GM20431 (cell line): ENCODE results near the gene UNC45A.
"Not testable (repeated sequence)": the region's sequence is repeated elsewhere in the genome, so short reads cannot be mapped to it uniquely, and the experiment has no call there.

Experiments
- in situ Hi-C: fragments of 300-500 bp; cut with MseI, MboI; formaldehyde crosslinking; loops from one replicate; pipeline ENCODE4 v1.15.0; 2020; ENCODE audit warnings: low sequenced_read_pairs; ENCODE audit not compliant: unreplicated experiment

The UNC45A gene

GRCh38 chr15:90902040-90902839 is 32.8 kb upstream of the UNC45A start:
- in situ Hi-C loops, result no loop called here

- in situ Hi-C loops, result no loop called here
These were observed 32.0 kb upstream of the UNC45A start, which contains the start of gene MAN2A2 for GRCh38 chr15:90902840-90903732. MAN2A2 (plus strand) TSS chr15:90903302; CDS start chr15:90904208, 906 bp downstream.

- in situ Hi-C loops, result no loop called here
These were observed 31.1 kb upstream of the UNC45A start for GRCh38 chr15:90903733-90904536.

- in situ Hi-C loops, result no loop called here
These were observed 30.3 kb upstream of the UNC45A start for GRCh38 chr15:90904746-90905145.

- in situ Hi-C loops, result no loop called here
These were observed 29.5 kb upstream of the UNC45A start for GRCh38 chr15:90905306-90906180.

- in situ Hi-C loops, result no loop called here
These were observed 28.8 kb upstream of the UNC45A start for GRCh38 chr15:90906181-90906849.

- in situ Hi-C loops, result no loop called here
These were observed 27.9 kb upstream of the UNC45A start for GRCh38 chr15:90907051-90907660.

- in situ Hi-C loops, result no loop called here
These were observed 27.1 kb upstream of the UNC45A start for GRCh38 chr15:90907838-90908507.

GRCh38 chr15:90909449-90909848 is 25.6 kb upstream of the UNC45A start:
- in situ Hi-C loops, result not testable (repeated sequence)

- in situ Hi-C loops, result no loop called here
These were observed 25.1 kb upstream of the UNC45A start for GRCh38 chr15:90909976-90910375.

- in situ Hi-C loops, result no loop called here
These were observed 24.4 kb upstream of the UNC45A start for GRCh38 chr15:90910441-90911301.

GRCh38 chr15:90911302-90911623 is 23.8 kb upstream of the UNC45A start:
- in situ Hi-C loops, result no loop called here

- in situ Hi-C loops, result no loop called here
These were observed 22.9 kb upstream of the UNC45A start for GRCh38 chr15:90911906-90912769.

GRCh38 chr15:90912770-90913075 is 22.4 kb upstream of the UNC45A start:
- in situ Hi-C loops, result no loop called here

- in situ Hi-C loops, result no loop called here
These were observed 21.6 kb upstream of the UNC45A start for GRCh38 chr15:90913398-90913944.
